ENCODE measurements around the gene TNS2. TPM values are rescaled to one million over a fixed set of nuclear protein-coding genes. Genes with fewer than 3 reads are reported as not detected.
A peak's percentile ranks its signal among the peaks of the same experiment; 100 is the strongest.

Gene TNS2
- total and polyA plus RNA-seq, 5 donors, result 104 to 155 (median 121) TPM

GRCh38 chr12:53052419-53053217, 2.8 kb downstream of the TNS2 start:
- DNase-seq (peak; percentile 95 to 98 (median 98)), ATAC-seq (peak; percentile 42 to 48)
- 31% methylated on average over 11 of the region's 11 CpGs for WGBS
- no peaks in the 10 kb centered on the region for H3K27me3 ChIP-seq (ENCODE audit: control insufficient read depth, insufficient read depth)
- peaks cover 8% of the 10 kb centered on the region for H3K4me1 ChIP-seq (ENCODE audit: control insufficient read depth, insufficient read depth, low read length)
- H3K9me3 ChIP-seq (ENCODE audit: control insufficient read depth, low read length), result no peaks in the 10 kb centered on the region
- H3K4me3 ChIP-seq (ENCODE audit: low read length), result peak overlapping the region; percentile 72
- intact Hi-C loops (cut with DNase I), result no loop called here
- peak overlapping the region; percentile 96 for H3K27ac ChIP-seq (ENCODE audit: low read length)

GRCh38 chr12:53053218-53054111, 3.6 kb downstream of the TNS2 start:
- Histone ChIP-seq H3K4me3 (ENCODE audit: low read length) (peak overlapping the region; percentile 7), H3K27me3 (ENCODE audit: control insufficient read depth, insufficient read depth) (no peaks in the 10 kb centered on the region), H3K27ac (ENCODE audit: low read length) (peak overlapping the region; percentile 93), H3K4me1 (ENCODE audit: control insufficient read depth, insufficient read depth, low read length) (peaks cover 8% of the 10 kb centered on the region), H3K9me3 (ENCODE audit: control insufficient read depth, low read length) (no peaks in the 10 kb centered on the region)
- ATAC-seq (peak; percentile 1 to 10), DNase-seq (peak; percentile 65 to 84 (median 83))
- intact Hi-C loops (cut with DNase I), result no loop called here
- 37% methylated on average over 16 of the region's 16 CpGs for WGBS

- Histone ChIP-seq H3K4me1 (ENCODE audit: control insufficient read depth, insufficient read depth, low read length) (peaks cover 8% of the 10 kb centered on the region), H3K9me3 (ENCODE audit: control insufficient read depth, low read length) (no peaks in the 10 kb centered on the region), H3K27ac (ENCODE audit: low read length) (peak overlapping the region; percentile 93), H3K27me3 (ENCODE audit: control insufficient read depth, insufficient read depth) (no peaks in the 10 kb centered on the region), H3K4me3 (ENCODE audit: low read length) (peak overlapping the region; percentile 6)
- intact Hi-C loops (cut with DNase I), result no loop called here
- ATAC-seq (peak; percentile 66 to 68), DNase-seq (peak; percentile 94 to 97 (median 97))
- WGBS, result 19% methylated on average over 48 of the region's 48 CpGs
Measured at GRCh38 chr12:53054112-53054878, 4.4 kb downstream of the TNS2 start.

GRCh38 chr12:53055471-53056266, 5.8 kb downstream of the TNS2 start:
- Histone ChIP-seq H3K27me3 (ENCODE audit: control insufficient read depth, insufficient read depth) (no peaks in the 10 kb centered on the region), H3K9me3 (ENCODE audit: control insufficient read depth, low read length) (no peaks in the 10 kb centered on the region), H3K27ac (ENCODE audit: low read length) (no peak overlapping the region), H3K4me3 (ENCODE audit: low read length) (no peak overlapping the region), H3K4me1 (ENCODE audit: control insufficient read depth, insufficient read depth, low read length) (peaks cover 8% of the 10 kb centered on the region)
- DNase-seq, result peak; percentile 25 to 73 (median 68)
- ATAC-seq, result no peak
- intact Hi-C loops (cut with DNase I), result no loop called here
- WGBS, result 82% methylated on average over 15 of the region's 15 CpGs

- no peak overlapping the region for H3K4me3 ChIP-seq (ENCODE audit: low read length)
- peaks cover 8% of the 10 kb centered on the region for H3K4me1 ChIP-seq (ENCODE audit: control insufficient read depth, insufficient read depth, low read length)
- intact Hi-C loops (cut with DNase I), result no loop called here
- no peak overlapping the region for H3K27ac ChIP-seq (ENCODE audit: low read length)
- DNase-seq (peak in 1 of 3 donors; percentile 42), ATAC-seq (no peak)
- WGBS, result 69% methylated on average over 5 of the region's 5 CpGs
- no peaks in the 10 kb centered on the region for H3K27me3 ChIP-seq (ENCODE audit: control insufficient read depth, insufficient read depth)
- H3K9me3 ChIP-seq (ENCODE audit: control insufficient read depth, low read length), result no peaks in the 10 kb centered on the region
Measured at GRCh38 chr12:53056296-53056695, 6.4 kb downstream of the TNS2 start.

- WGBS, result 92% methylated on average over 7 of the region's 7 CpGs
- DNase-seq, result peak in 2 of 3 donors; percentile 48 to 53
- intact Hi-C loops (cut with DNase I), result no loop called here
- no peaks in the 10 kb centered on the region for H3K27me3 ChIP-seq (ENCODE audit: control insufficient read depth, insufficient read depth)
- peaks cover 9% of the 10 kb centered on the region for H3K4me1 ChIP-seq (ENCODE audit: control insufficient read depth, insufficient read depth, low read length)
- H3K9me3 ChIP-seq (ENCODE audit: control insufficient read depth, low read length), result no peaks in the 10 kb centered on the region
- H3K4me3 ChIP-seq (ENCODE audit: low read length), result no peak overlapping the region
- no peak for ATAC-seq
- no peak overlapping the region for H3K27ac ChIP-seq (ENCODE audit: low read length)
Measured at GRCh38 chr12:53056901-53057300, 7.0 kb downstream of the TNS2 start.

GRCh38 chr12:53057816-53058500, 8.1 kb downstream of the TNS2 start:
- intact Hi-C loops (cut with DNase I), result no loop called here
- WGBS, result 85% methylated on average over 13 of the region's 13 CpGs
- no peak overlapping the region for H3K27ac ChIP-seq (ENCODE audit: low read length)

GRCh38 chr12:53058674-53059433, 9.0 kb downstream of the TNS2 start:
- ATAC-seq (no peak), DNase-seq (peak; percentile 41 to 70 (median 65))
- intact Hi-C loops (cut with DNase I), result no loop called here
- Histone ChIP-seq H3K4me1 (ENCODE audit: control insufficient read depth, insufficient read depth, low read length) (peaks cover 6% of the 10 kb centered on the region), H3K27ac (ENCODE audit: low read length) (no peak overlapping the region), H3K27me3 (ENCODE audit: control insufficient read depth, insufficient read depth) (no peaks in the 10 kb centered on the region), H3K9me3 (ENCODE audit: control insufficient read depth, low read length) (no peaks in the 10 kb centered on the region), H3K4me3 (ENCODE audit: low read length) (no peak overlapping the region)
- 73% methylated on average over 35 of the region's 35 CpGs for WGBS

More at GRCh38 chr12:53057816-53058500, 8.1 kb downstream of the TNS2 start:
- no peaks in the 10 kb centered on the region for H3K27me3 ChIP-seq (ENCODE audit: control insufficient read depth, insufficient read depth)
- no peak for ATAC-seq
- no peak overlapping the region for H3K4me3 ChIP-seq (ENCODE audit: low read length)
- peaks cover 9% of the 10 kb centered on the region for H3K4me1 ChIP-seq (ENCODE audit: control insufficient read depth, insufficient read depth, low read length)
- peak; percentile 20 to 60 (median 50) for DNase-seq
- H3K9me3 ChIP-seq (ENCODE audit: control insufficient read depth, low read length), result no peaks in the 10 kb centered on the region

GRCh38 chr12:53059434-53060063, 9.7 kb downstream of the TNS2 start:
- ATAC-seq, result no peak
- Histone ChIP-seq H3K27ac (ENCODE audit: low read length) (no peak overlapping the region), H3K4me3 (ENCODE audit: low read length) (no peak overlapping the region), H3K9me3 (ENCODE audit: control insufficient read depth, low read length) (no peaks in the 10 kb centered on the region), H3K27me3 (ENCODE audit: control insufficient read depth, insufficient read depth) (no peaks in the 10 kb centered on the region), H3K4me1 (ENCODE audit: control insufficient read depth, insufficient read depth, low read length) (peaks cover 6% of the 10 kb centered on the region)
- DNase-seq, result peak; percentile 28 to 66 (median 47)
- intact Hi-C loops (cut with DNase I), result loop anchor here in 2 of 4 donors (10.0 kb wide), 1 partner anchor 135 kb away; no protein-coding TSS in a partner anchor
- WGBS, result 89% methylated on average over 24 of the region's 24 CpGs
